Prostate gland (tissue), 2 donors: Measurements from ENCODE around the gene GPX4.

Experiments
- POLR2A ChIP-seq: fragments of 450-650 bp; IDR thresholded peaks from one replicate; pipeline ENCODE4 v1.6.1; 2016; ENCODE audit warnings: antibody characterized with exemption, mild to moderate bottlenecking
- POLR2AphosphoS5 ChIP-seq: sonication (generic); formaldehyde crosslinking; IDR thresholded peaks from one replicate; pipeline ENCODE4 v1.6.1; 2017; ENCODE audit warnings: antibody characterized with exemption
- TF ChIP-seq, protein P1 (sequence below), 4 experiments: fragments of 200-600 bp in 2 of 4; fragments of 450-650 bp in 2 of 4; sonication (generic) in 2 of 4; IDR thresholded peaks; 1 replicate in 3 of 4; 2 replicates in 1 of 4; pipeline ENCODE4 v1.5.1; 2016 to 2019; ENCODE audit warnings: antibody characterized with exemption in 4 of 4, mild to moderate bottlenecking in 2 of 4, moderate library complexity in 2 of 4

GRCh38 chr19:1107661-1108261 lies 4.0 kb downstream of the GPX4 start:
- TF ChIP-seq, protein P1, sequence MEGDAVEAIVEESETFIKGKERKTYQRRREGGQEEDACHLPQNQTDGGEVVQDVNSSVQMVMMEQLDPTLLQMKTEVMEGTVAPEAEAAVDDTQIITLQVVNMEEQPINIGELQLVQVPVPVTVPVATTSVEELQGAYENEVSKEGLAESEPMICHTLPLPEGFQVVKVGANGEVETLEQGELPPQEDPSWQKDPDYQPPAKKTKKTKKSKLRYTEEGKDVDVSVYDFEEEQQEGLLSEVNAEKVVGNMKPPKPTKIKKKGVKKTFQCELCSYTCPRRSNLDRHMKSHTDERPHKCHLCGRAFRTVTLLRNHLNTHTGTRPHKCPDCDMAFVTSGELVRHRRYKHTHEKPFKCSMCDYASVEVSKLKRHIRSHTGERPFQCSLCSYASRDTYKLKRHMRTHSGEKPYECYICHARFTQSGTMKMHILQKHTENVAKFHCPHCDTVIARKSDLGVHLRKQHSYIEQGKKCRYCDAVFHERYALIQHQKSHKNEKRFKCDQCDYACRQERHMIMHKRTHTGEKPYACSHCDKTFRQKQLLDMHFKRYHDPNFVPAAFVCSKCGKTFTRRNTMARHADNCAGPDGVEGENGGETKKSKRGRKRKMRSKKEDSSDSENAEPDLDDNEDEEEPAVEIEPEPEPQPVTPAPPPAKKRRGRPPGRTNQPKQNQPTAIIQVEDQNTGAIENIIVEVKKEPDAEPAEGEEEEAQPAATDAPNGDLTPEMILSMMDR (IDR thresholded peaks at IDR 0.05) = no peak
- TF ChIP-seq POLR2A (no peak), POLR2AphosphoS5 (no peak)
